HG03521 (cell line): Measurements from ENCODE around the gene BRSK1.

Source experiments
- ATAC-seq: cut with Tn5 transposase; IDR thresholded peaks from one replicate; pipeline ENCODE4 v1.9.1; 2021; ENCODE audit warnings: mild to moderate bottlenecking, moderate library complexity; ENCODE audit not compliant: unreplicated experiment

The BRSK1 gene

GRCh38 chr19:55352040-55352439, 68.2 kb downstream of the BRSK1 start:
- no peak for ATAC-seq

DNA sequence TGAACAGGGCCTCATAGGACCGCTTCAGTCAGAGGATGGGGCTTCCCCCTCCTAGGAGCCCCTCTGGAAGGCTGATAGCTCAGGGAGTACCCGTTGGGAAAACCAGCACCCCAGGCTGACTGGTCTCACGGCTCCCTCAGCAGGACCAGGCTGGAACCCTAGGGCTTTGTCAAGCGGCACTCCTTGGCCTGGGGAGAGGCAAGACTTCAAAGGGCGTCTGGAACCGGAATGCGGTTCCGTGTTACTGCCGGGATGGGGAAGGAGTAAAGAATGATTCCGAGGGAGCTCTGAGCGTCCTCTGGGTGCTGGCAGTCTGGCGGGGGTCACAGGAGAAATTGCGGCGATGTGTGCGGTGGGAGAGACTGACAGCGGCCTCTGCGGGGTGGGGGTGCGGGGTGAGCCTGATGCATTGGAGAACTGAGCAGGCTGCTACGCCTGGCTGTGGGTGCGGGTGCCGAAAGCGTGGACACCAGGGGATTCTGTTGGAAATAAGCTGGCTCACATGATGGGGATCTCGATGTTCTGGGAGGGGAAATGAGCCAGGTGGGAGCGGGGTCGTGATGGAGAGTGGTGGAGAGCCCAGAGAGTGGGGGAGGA, 68.8 kb downstream of the BRSK1 start:
- ATAC-seq = no peak

GRCh38 chr19:55353356-55353802, 69.6 kb downstream of the BRSK1 start:
- no peak for ATAC-seq

GRCh38 chr19:55353803-55354697, 70.3 kb downstream of the BRSK1 start:
- ATAC-seq = no peak

DNA sequence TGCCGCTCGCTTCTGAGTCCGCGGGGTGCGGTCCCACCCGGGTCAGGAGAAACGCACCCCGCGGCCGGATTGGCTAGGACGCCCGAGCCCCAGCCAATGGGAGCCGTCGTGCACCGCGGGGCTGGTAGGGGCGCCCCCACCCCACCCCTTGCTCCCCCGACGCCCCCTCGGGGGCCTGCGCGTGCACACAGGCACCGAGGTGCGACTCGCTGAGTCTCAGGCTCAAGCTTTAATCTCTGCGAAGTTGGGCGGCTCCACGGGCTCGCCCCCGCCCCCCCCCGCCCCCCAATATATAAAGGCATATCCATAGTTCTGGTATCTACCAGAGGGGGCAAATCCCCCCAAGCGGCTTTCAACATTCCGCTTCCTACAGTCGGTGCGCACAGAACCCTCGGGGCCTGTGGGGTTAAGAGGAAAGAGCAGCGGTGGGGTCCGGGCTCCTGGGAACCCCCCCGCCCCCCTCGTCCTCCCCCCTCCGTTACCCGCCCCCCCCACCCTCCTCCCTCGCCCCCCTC, 71.0 kb downstream of the BRSK1 start, which contains the start of gene COX6B2:
Gene COX6B2 (minus strand): TSS at position 22 of the 515 bp plus-strand sequence. CDS start 198 bp downstream, outside the sequence.
- no peak for ATAC-seq

DNA sequence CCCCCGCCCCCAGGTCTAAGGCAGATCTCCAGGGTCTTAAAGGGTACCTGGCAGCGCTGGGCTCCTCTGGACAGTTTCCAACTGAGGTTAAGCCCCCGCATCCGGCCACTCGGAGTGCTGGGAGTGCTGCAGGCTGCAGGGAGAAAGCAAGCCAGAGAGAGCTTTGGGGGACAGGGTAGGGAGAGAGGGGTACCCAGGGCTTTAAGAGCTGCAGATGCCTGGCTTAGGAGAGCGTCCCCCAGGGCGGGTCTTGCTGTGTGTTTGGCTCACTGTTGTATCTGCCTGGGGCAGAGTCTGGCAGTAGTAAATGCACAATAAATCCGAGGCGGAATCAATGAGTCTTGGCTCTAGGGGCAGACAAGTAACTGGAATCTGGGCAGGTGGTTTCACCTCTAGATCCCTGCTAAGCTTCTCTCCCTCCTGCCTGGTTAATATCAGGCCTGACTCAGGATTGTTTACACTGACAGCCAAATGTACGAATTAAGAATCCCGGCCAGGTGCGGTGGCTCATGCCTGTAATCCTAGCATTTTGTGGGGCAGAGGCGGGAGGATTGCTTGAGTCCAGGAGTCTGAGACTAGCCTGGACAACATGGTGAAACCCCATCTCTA, 71.5 kb downstream of the BRSK1 start:
- no peak for ATAC-seq

- ATAC-seq = no peak
These were observed 74.7 kb downstream of the BRSK1 start for GRCh38 chr19:55358493-55358892.

GRCh38 chr19:55358943-55359908, 75.4 kb downstream of the BRSK1 start:
- no peak for ATAC-seq

DNA sequence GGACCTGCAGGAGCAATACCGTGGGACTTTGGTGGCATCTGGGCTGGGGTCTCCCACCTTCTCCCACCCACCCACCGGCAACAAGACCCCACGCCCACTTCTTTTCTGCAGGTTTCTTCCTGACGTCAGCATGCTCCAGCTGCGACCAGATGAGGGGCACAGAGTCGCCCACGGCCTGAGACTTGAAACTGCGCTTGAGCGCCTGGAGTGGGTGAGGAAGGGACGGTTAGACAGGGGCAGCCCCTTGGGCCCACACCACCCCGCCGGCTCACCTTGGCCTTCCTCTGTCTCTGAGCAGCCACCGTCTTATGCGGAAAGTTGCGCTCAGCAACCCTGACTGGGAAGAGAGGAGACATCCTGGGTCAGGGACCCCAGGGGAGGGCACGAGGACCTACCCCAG, 77.1 kb downstream of the BRSK1 start:
- no peak for ATAC-seq
